CD4-positive, alpha-beta T cell treated with Interleukin-6 at 100 ng/mL for 8 hours (primary cell): ENCODE data around the gene SERTAD1.
"Not testable (repeated sequence)": the region's sequence is repeated elsewhere in the genome, so short reads cannot be mapped to it uniquely, and the experiment has no call there.

ENCODE experiments used
- DNase-seq: peaks from one replicate; pipeline ENCODE4 v3.0.0-alpha.2; 2020; ENCODE audit warnings: mixed read lengths, low spot score

The SERTAD1 gene

DNA sequence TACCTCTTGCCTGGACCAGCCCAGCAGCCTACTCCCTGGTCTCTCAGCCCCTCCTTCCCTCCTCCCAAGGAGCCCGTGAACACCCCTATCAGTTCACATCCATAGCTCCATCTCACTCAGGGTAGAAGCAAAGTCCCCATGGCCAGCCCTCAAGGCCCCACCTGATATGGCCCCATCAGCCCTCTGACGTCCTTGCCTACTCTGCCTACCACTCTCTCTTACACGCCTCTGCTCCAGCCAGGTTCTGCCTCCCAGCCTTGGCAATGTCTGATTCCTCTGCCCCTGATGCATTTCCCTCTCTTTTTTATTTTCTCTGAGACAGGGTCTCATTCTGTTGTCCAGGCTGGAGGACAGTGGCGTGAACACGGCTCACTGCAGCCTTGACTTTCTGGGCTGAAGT lies 26.2 kb upstream of the SERTAD1 start:
- DNase-seq: no peak

DNA sequence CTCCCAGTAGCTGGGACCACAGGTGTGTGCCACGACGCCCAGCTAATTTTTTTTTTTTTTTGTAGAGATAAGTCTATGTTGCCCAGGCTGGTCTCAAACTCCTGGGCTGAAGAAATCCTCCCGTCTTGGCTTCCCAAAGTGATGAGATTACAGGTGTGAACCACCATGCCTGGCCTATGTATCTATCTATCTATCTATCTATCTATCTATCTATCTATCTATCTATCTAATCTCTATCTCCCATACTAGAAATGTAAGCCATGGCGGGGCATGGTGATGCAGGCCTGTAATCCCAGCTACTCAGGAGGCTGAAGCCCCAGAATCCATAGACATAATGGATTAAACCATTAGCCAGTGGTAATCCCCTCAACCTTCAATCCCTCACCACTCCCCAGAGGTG lies 24.9 kb upstream of the SERTAD1 start:
- no peak for DNase-seq

DNA sequence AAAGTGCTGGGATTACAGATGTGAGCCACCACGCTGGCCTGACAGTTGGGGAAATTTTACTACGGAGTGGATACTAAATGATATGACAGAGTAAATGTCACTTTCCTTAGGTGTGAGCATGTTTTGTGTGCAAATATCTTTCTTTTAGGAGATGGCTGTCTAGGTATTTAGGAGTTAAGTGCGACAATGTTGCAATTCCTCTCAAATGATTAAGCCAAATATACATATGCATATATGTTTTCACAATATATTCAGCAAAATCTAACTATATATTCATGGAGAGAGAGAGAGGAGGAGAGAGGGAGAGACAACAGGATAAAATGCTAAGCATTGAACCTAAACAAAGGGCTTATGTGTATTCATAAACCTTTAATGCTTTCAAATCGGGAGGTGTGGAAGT lies 23.7 kb upstream of the SERTAD1 start:
- DNase-seq: no peak

DNA sequence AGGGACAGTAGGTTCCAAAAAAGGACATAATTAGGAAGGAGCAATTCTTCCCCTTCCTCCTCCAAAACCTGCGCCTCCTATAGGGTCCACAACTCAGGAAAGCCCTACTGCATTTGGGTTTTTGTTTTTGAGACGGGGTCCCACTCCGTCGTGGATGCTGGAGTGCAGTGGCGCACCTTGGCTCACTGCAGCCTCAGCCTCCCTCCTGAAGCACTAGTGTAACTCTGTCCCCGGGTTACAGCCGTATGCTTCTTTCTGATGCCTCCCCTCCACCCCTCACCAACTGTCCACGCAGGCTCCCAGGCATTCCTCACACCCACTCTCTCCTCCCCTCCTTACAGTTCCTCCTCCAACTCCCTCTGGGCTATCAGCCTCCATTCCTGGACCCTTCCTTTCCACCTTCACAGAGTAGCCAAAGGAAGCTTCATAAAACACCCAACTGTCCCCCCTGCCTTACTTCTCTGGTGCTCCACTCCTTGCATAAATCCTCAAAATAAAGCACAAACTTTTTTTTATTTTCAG lies 20.5 kb upstream of the SERTAD1 start:
- DNase-seq: no peak

DNA sequence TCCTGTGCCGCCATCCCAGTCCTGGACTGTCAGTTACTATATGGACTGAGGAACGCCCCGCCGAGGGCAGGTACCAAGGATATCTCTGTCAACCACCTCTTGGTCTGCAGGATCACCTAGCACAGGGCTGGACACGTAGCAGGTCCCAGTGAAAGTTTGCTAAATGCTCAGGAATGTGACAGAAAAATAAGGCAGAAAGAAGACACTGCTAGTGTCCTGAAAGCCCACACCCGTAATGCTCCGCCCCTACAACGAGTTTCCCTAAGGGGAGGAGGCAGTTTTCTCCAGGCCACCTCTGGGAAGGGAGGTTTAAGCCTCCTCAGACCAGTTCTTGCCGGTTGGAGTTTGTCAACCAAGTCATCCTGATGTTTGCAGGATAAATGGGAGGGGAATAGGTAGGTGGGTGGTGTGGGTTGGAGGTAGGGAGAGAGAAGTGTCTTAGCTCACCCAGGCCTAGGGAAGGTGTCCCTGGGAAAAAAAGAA lies 20.0 kb upstream of the SERTAD1 start:
- DNase-seq: no peak

DNA sequence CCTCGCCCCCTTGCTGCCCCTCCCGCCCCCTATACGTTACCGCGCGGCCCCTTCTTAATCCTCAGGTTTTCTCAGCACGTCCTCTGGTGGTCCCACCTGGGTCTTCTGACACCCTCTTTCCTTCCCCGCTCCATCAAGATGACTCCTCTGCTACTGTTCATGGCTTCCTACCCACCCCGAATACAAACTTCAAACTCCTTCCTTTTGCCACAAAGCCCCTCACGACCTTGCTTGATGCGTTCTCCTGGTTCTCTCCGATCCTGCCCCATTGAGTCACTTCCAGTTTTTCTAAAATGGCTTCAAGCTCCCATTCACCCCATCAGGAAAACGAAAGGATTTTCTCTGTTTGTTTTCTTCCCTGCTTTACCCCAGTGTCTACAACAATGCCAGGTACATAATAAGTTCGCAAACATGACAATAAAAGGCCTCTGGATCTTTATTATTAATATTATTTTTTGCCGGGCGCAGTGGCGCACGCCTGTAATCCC lies 19.1 kb upstream of the SERTAD1 start:
- no peak for DNase-seq

DNA sequence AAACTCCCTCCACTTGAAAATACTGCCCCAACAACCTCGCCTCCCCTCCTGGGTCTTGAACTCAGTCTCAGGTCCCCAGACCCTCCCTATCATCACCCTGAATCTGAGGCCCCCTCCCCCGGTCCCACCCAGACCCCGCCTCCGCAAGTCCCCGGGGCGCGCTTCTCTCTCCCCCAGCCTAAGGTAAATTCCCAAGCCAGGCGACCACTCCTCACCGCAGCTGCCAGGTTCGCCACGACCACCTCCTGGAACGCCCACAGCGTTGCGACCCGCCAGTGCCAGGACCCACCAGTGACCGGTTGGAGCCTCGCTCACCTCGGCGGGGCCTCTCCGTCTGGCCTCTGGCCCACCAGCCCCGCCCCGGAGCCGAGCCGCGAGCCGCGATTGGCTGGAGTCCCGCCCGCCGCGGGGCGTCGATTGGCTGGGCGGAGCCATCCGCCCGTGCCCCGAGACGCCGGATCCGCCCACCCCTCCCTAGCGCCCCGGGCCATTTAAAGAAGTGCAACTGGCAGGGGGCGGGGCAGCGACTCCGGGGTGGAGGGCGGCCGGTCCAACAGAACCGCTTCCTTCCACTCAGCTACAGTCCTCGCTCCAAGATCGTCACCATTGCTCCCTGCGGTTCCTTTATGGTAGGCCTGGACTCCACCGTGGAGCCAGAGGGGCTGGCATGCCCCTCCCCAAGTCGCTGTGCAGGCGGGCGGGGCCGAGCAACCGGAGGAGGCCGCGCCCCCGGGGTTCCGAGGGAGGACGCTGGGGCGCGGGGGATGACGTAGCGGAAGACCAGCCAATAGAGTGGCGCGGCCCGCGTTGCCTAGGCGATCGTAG lies 18.4 kb upstream of the SERTAD1 start, which contains the start of gene SERTAD3:
Gene SERTAD3 (minus strand): TSS at position 336 of the 825 bp plus-strand sequence. CDS start 2,255 bp downstream, outside the sequence.
- peak; percentile 94 for DNase-seq

- peak; percentile 100 for DNase-seq
Observed at GRCh38 chr19:40443131-40443999, 17.6 kb upstream of the SERTAD1 start.

DNA sequence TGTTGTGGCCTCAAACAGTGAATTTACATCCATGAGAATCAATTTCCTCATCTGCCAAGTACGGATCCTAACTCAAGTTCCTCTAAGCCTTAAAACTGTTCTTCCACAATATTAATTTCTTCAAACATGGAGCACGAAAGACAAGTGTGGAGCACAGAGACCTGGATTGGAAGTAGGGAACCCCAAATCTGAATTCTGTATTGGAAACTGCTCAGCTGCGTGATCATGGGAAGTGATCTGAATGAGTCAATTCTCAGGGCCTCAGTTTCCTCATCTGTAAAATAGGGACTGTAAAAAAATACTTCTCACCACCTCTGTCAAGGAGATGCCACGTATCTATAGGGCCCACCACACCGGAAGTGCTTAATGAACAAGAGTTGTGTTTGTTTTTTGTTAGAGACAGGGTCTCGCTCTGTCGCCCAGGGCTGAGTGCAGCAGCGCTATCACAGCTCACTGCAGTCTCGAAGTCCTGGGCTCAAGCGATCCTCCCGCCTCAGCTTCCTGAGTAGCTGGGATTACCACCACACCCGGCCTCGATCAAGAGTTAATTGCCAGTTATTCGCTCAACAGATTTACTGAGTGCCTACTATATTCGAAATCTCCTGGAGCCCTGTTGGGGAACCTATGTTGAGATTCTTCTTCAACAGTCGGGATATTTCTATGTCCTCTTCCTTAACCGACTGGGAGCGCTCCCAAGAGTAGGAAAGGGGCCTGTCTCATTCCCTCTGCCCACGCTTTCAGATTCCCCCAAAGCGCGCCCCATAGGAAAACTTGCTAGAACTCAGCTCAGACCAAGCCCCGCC lies 16.7 kb upstream of the SERTAD1 start:
- DNase-seq: no peak

GRCh38 chr19:40441719-40442253 lies 16.0 kb upstream of the SERTAD1 start:
- no peak for DNase-seq

- DNase-seq: no peak
Observed at GRCh38 chr19:40438284-40438683, 12.5 kb upstream of the SERTAD1 start.

DNA sequence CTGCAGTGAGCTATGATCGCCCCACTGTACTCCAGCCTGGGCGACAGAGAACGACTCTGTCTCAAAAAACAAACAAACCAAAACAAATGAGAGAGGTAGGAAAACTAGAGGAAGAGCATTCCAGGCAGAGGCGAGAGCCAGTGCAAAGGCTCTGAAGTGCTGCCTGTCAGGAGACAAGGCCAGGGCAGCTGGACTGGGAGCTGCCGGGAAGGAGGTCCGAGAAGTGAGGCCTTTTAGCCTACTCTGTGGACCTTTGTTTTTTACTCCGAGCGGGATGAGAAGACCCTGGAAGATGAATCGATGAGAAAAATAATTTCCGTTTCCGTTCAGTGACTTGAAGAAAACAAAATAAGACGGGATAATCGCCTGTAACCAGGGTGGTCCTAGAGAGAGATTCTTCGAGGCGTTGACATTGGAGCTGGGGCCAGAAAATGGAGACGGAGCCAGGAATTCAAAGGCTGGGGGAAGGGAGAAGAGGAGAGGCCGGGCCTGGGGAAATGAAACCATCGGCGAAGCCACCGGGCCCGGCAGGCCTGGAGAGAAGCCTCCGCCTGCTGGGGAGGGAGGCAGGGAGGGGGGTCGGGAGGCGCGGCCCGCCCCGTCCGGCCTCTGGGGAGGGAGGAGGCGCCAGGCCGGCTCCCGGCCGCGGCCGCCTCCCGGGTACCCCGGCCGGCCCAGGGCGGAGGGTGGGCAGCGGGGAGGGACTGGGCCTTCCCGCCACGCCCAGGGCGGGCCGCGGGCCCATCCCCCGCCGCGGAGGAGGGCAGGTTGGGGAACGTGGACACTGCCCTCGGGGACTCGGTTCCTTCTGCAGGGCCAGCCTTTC lies 7.8 kb upstream of the SERTAD1 start:
- DNase-seq: peak; percentile 59

DNA sequence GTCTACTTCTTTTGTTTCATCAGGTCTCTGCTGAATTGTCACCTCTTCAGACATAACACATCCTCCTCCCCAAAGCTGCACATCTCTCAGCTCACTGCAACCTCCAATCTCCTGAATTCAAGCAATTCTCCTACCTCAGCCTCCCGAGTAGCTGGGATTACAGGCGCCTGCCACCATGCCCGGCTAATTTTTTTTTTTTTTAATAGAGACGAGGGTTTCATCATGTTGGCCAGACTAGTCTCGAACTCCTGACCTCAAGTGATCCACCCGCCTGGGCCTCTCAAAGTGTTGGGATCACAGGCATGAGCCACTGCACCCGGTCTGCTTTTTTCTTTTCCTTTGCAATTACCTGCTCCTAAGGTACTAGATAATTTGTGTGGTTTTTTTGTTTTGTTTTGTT lies 7.0 kb upstream of the SERTAD1 start:
- not testable (repeated sequence) for DNase-seq

DNA sequence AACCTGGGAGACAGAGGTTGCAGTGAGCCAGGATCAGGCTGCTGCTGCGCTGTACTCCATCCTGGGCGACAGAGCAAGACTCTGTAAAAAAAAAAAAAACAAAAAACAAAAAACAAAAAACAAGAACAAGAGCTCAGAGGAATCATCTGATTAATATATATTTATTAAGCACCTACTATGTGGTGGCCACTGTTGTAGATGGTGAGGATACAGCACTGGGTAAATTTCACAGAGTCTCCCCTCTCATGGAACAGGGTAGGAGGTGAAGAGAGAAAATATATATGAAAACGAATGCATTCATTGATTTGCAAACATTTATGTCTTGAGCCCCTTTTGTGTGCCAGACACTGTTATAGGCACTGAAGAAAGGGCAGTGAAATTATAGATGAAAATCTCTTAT lies 5.9 kb upstream of the SERTAD1 start:
- no peak for DNase-seq

DNA sequence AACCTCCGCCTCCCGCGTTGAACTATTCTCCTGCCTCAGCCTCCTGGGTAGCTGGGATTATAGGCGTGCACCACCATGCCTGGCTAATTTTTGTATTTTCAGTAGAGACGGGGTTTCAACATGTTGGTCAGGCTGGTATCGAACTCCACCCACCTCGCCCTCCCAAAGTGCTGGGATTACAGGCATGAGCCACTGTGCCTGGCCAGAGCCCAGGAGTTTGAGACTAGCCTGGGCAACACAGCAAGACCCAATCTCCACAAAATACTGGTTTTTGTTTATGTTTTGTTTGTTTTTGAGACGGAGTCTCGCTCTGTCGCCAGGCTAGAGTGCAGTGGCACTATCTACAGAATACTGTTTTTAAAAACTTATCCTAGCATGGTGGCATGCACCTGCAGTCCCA lies 4.5 kb upstream of the SERTAD1 start:
- not testable (repeated sequence) for DNase-seq

DNA sequence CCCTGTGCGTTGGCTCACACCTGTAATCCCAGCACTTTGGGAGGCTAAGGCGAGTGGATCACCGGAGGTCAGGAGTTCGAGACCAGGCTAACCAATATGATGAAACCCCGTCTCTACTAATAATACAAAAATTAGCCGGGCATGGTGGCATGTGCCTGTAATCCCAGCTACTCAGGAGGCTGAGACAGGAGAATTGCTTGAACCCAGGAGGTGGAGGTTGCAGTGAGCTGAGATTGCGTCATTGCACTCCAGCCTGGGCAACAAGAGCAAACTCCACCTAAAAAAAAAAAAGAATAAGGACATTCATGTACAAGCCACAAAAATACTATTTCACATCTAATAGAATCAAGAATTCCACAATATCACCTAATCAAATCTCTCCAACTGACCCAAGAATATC lies 2.4 kb upstream of the SERTAD1 start:
- DNase-seq: not testable (repeated sequence)

- DNase-seq: no peak
Observed at GRCh38 chr19:40424637-40425449, 949 bp downstream of the SERTAD1 start.

DNA sequence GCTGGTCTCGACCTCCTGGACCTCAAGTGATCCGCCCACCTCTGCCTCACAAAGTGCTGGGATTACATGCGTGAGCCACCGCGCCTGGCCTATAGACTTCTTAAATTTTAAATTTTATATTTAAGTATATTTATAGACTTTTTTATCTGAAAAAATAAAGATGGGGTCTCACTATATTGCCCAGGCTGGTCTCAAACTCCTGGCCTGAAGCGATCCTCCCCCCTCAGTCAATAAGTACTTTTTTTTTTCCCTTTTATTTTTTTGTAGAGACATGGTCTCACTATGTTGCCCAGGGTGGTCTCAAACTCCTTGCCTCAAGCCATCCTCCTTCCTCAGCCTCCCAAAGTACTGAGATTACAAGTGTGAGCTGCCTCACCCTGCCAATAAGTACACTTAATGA lies 1.9 kb downstream of the SERTAD1 start:
- DNase-seq: no peak

DNA sequence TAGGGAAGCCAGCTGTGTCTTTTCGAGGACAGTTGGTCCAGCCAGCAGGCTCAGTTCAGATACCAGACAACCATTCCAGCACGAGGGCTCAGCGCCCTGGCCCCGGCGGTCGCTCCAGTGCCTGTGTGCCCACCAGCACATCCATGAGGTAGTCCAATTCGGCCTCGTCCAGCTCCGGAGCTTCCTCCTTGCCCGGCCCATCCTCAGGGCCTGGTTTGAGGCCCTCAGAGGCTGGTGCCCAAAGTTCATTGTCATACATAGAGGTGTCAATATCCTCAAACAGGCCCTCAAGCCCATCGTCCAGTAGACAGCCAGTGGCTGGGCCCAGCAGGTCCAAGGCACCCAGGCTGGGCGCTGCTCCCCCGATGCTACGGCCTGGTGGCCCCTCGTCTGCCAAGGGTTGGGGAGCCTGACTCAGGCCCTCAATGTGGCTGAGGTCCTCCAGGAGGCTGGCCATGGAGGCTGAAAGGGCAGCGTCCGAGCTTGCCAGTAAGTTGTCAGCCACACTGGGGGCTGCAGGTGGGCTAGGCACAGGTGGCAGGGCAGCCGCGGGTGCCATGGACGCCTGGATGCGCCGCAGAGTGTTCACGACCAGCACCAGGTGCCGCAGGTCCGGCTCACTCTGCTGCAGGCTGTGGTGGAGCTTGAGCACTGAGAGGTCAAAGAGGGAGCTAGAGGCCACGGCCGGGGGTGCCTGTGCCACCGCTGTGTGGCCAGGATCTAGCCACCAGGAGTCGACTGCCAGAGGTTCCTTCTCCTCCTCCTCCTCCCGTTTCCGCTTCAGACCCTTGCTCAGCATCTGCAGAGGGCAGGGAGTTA lies 2.8 kb downstream of the SERTAD1 start:
- DNase-seq: no peak
